OCI-LY3 (cell line): ENCODE measurements around the gene MSTO1.

Source experiments
- H2AFZ ChIP-seq: fragments of 200-600, 300-600 bp; shearing (Covaris generic); 2 replicates; pipeline ENCODE4 v1.6.0; 2014; ENCODE audit warnings: antibody characterized with exemption, low read depth, low read length
- H3K27ac ChIP-seq: fragments of 200-600, 300-600 bp; sonication (generic); 2 replicates; pipeline ENCODE4 v1.5.1; 2014; ENCODE audit warnings: mild to moderate bottlenecking, low read length, moderate library complexity, mixed read lengths
- H3K27me3 ChIP-seq: fragments of 200-600, 300-600 bp; sonication (generic); 2 replicates; pipeline ENCODE4 v1.6.1; 2014; ENCODE audit warnings: low read depth, low read length, mixed read lengths
- H3K36me3 ChIP-seq: fragments of 200-600, 300-600 bp; sonication (generic); replicated peaks from 2 replicates; pipeline ENCODE3; 2014; ENCODE audit warnings: low read depth, low read length, mixed read lengths
- H3K4me1 ChIP-seq: fragments of 300-600, 200-600 bp; sonication (generic); 2 replicates; pipeline ENCODE4 v1.6.1; 2014; ENCODE audit warnings: low read length, mixed read lengths
- H3K4me2 ChIP-seq: fragments of 200-600, 300-600 bp; sonication (generic); 2 replicates; pipeline ENCODE4 v1.6.1; 2014; ENCODE audit warnings: low read length, mixed read lengths
- H3K4me3 ChIP-seq: fragments of 300-600, 200-600 bp; sonication (generic); 2 replicates; pipeline ENCODE4 v1.5.1; 2014; ENCODE audit warnings: antibody characterized with exemption, mild to moderate bottlenecking, low read length, moderate library complexity
- H3K79me2 ChIP-seq: fragments of 300-600, 200-600 bp; shearing (Covaris generic); 2 replicates; pipeline ENCODE4 v1.6.1; 2014; ENCODE audit warnings: mild to moderate bottlenecking, low read length, mixed read lengths
- H3K9ac ChIP-seq: fragments of 300-600, 200-600 bp; shearing (Covaris generic); 2 replicates; pipeline ENCODE4 v1.6.0; 2014; ENCODE audit warnings: mild to moderate bottlenecking, low read length, moderate library complexity
- H3K9me3 ChIP-seq: fragments of 200-600, 300-600 bp; shearing (Covaris generic); 2 replicates; pipeline ENCODE4 v1.6.1; 2014; ENCODE audit warnings: low read length, mixed read lengths; ENCODE audit not compliant: insufficient read depth
- H4K20me1 ChIP-seq: fragments of 200-600, 300-600 bp; sonication (generic); 2 replicates; pipeline ENCODE4 v1.6.1; 2016; ENCODE audit warnings: low read length, mixed read lengths; ENCODE audit not compliant: insufficient read depth
- EZH2phosphoT487 ChIP-seq: fragments of 200-600 bp; shearing (Covaris generic); IDR thresholded peaks from 2 replicates; pipeline ENCODE4 v1.6.1; 2018; ENCODE audit warnings: antibody characterized with exemption, mixed run types, low read depth
- TF ChIP-seq, protein P1 (sequence below): fragments of 200-600, 300-600 bp; sonication (generic); IDR thresholded peaks from 2 replicates; pipeline ENCODE4 v1.5.1; 2014; ENCODE audit warnings: antibody characterized with exemption, low read length, low read depth

The MSTO1 gene

DNA sequence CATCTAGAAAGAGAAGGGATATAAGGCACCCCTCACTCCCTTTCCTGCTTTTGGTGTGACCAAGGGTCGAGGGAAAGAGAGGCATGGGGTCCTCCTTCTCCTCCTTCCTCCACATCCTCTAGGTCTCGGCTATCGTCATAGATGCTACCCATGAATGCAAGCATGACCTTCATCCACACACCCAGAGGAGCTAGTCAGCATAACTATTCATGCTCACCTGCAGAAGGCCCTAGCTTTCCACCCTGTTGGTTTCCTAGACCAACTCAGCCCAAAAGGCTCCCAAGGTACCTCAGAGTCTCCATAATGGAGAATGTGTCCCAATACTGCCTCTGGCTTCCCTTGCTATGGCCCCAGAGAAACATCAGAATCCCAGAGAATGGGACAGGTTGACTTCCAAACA lies 33.2 kb downstream of the MSTO1 start:
- no peak overlapping the region for H3K27ac ChIP-seq
- no peaks in the 10 kb centered on the region for H3K79me2 ChIP-seq
- no peaks in the 10 kb centered on the region for H3K4me1 ChIP-seq
- no peaks in the 10 kb centered on the region for H3K27me3 ChIP-seq
- H3K4me3 ChIP-seq: no peak overlapping the region
- H3K9ac ChIP-seq: no peak overlapping the region
- H3K9me3 ChIP-seq: peaks cover 18% of the 10 kb centered on the region
- TF ChIP-seq, protein P1, sequence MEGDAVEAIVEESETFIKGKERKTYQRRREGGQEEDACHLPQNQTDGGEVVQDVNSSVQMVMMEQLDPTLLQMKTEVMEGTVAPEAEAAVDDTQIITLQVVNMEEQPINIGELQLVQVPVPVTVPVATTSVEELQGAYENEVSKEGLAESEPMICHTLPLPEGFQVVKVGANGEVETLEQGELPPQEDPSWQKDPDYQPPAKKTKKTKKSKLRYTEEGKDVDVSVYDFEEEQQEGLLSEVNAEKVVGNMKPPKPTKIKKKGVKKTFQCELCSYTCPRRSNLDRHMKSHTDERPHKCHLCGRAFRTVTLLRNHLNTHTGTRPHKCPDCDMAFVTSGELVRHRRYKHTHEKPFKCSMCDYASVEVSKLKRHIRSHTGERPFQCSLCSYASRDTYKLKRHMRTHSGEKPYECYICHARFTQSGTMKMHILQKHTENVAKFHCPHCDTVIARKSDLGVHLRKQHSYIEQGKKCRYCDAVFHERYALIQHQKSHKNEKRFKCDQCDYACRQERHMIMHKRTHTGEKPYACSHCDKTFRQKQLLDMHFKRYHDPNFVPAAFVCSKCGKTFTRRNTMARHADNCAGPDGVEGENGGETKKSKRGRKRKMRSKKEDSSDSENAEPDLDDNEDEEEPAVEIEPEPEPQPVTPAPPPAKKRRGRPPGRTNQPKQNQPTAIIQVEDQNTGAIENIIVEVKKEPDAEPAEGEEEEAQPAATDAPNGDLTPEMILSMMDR: no peak
- TF ChIP-seq EZH2phosphoT487: no peak
- H3K4me2 ChIP-seq: no peak overlapping the region
- H3K36me3 ChIP-seq: peaks cover 9% of the 10 kb centered on the region
- H4K20me1 ChIP-seq: no peaks in the 10 kb centered on the region
- no peak overlapping the region for H2AFZ ChIP-seq

DNA sequence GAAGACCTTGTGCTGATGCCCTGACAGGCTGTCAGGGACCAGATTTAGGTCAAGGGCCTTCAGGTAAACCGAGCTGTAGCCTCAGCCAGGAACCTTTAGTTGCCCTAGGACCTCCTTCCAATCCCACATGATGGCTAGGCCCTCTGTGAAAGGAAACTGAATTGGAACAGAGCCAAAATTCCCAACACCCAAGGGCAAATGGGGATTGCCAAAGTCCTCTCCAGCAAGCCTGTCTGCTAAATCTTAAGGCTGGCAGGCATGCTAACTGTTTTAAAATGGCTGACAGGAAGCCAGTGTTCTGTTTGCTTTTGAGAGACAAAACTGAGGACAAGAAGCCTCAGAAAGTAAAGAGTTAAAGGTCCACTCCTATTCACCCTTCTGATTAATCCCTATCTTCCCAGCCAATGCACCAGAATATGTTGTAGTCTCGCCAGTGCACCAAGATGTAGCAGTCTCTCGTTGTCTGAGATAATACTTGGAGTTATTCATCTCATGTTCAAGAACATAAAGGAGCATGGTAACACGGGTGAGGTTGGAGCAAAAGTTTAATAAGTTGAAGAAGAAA lies 35.1 kb downstream of the MSTO1 start:
- Histone ChIP-seq H3K36me3 (peaks cover 12% of the 10 kb centered on the region), H3K9me3 (peaks cover 18% of the 10 kb centered on the region), H4K20me1 (no peaks in the 10 kb centered on the region), H3K27ac (no peak overlapping the region), H3K79me2 (no peaks in the 10 kb centered on the region), H3K27me3 (no peaks in the 10 kb centered on the region), H3K4me1 (peaks cover 8% of the 10 kb centered on the region), H2AFZ (no peak overlapping the region), H3K4me3 (no peak overlapping the region), H3K9ac (no peak overlapping the region), H3K4me2 (no peak overlapping the region)
- no peak for TF ChIP-seq EZH2phosphoT487
- TF ChIP-seq, protein P1: no peak

DNA sequence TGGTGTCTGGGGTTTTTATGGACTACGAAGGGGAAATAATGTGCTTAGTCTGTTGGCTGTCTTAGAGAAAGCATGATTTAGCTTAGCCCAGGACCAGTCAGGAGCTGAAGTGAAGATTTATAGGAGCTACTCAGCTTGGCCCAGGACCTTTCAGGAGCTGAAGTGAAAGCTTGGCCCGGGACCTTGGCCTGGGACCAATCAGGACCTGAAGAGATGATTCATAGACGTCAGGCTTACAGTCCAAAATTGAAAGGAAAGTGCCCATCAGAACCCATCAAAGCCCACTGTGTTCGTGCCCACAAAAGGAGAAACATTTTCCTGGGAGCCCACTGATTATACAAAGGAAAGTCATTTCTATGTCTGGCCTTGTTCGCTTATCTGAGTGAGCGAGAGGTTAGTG lies 35.6 kb downstream of the MSTO1 start:
- H3K9me3 ChIP-seq: peaks cover 18% of the 10 kb centered on the region
- no peak overlapping the region for H3K9ac ChIP-seq
- no peaks in the 10 kb centered on the region for H3K79me2 ChIP-seq
- no peak overlapping the region for H3K4me2 ChIP-seq
- no peak overlapping the region for H2AFZ ChIP-seq
- H4K20me1 ChIP-seq: no peaks in the 10 kb centered on the region
- H3K27ac ChIP-seq: no peak overlapping the region
- H3K36me3 ChIP-seq: peaks cover 15% of the 10 kb centered on the region
- no peak overlapping the region for H3K4me3 ChIP-seq
- no peaks in the 10 kb centered on the region for H3K27me3 ChIP-seq
- no peak for TF ChIP-seq EZH2phosphoT487
- TF ChIP-seq, protein P1: no peak
- H3K4me1 ChIP-seq: peaks cover 9% of the 10 kb centered on the region

DNA sequence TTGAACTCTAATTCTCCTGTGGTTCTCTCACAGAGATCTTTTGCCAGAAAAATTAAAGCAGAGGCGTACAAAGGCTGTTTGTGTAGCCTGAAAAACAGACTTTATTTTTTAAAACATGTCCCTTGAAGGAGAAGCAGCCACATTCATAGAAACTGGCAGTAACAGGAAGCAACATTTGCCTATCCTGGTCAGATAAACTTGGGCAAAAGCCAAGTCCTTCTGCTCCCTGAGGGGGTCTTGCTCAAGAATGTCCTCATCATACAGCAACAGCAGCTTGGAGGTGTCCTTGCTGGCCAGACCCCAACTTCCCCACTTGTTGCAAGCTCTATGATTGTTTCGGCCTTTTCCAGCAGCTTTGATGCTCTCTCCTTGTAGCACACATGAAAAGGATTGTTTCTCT lies 36.3 kb downstream of the MSTO1 start:
- H3K9me3 ChIP-seq: peaks cover 18% of the 10 kb centered on the region
- peaks cover 15% of the 10 kb centered on the region for H3K36me3 ChIP-seq
- no peak overlapping the region for H2AFZ ChIP-seq
- no peak overlapping the region for H3K4me2 ChIP-seq
- peaks cover 9% of the 10 kb centered on the region for H3K4me1 ChIP-seq
- no peak overlapping the region for H3K9ac ChIP-seq
- H4K20me1 ChIP-seq: no peaks in the 10 kb centered on the region
- H3K27ac ChIP-seq: no peak overlapping the region
- no peak overlapping the region for H3K4me3 ChIP-seq
- no peak for TF ChIP-seq EZH2phosphoT487
- TF ChIP-seq, protein P1: no peak
- no peaks in the 10 kb centered on the region for H3K79me2 ChIP-seq
- H3K27me3 ChIP-seq: no peaks in the 10 kb centered on the region
